ENCODE data around the gene SEMA7A. TPM values are rescaled to one million over a fixed set of nuclear protein-coding genes. Genes with fewer than 3 reads are reported as not detected.

The SEMA7A gene
- total and polyA plus RNA-seq, 2 experiments from 2014 or later: 2.4 to 9.5 TPM

GRCh38 chr15:74400313-74400860 lies 33.4 kb downstream of the SEMA7A start:
- Histone ChIP-seq H3K27ac (no peak overlapping the region), H3K4me1 (ENCODE audit: insufficient read depth) (peaks cover 20% of the 10 kb centered on the region), H3K4me2 (no peak overlapping the region)

DNA sequence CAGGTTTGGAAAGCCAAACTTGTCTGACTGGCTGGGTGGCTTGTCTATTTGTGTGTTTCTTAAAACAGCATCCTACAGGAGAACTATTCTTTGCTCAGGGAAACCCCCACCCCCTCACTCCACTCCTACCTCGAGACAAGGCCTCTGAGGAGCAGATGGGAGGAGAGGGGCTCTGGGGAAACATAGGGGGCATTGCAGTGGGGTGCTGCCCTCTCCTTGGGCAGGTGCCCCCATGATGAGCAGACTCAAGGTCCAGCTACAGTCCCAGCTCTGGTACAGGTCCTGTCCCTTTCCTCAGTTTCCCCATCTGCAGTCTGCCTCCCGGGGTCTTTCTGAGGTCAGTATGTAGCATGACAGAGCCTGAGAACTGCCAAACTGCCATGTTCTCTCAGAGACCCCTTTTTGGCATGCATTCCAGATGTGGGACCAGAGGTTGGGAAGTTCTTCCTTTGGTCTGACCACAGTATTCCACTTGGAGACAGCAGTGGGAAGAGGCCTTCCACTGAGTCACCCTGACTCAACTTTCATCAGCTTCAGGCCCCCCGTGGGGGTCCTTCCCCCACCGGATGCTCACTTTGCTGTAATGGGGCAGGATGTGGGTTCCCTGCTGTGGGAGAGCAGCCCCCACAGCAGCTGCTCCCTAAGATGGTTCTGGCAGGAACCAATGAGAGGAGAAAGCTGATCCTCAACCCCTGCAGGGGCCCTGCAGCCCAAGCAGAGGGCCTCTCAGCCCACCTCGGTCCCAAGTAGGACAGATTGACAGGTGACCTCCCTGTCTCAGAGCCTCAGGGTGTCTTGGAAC lies 34.0 kb downstream of the SEMA7A start:
- H3K4me3 ChIP-seq: no peak overlapping the region
- peaks cover 21% of the 10 kb centered on the region for H3K4me1 ChIP-seq (ENCODE audit: insufficient read depth)
- no peaks in the 10 kb centered on the region for H3K36me3 ChIP-seq (replicated peaks; ENCODE audit: insufficient read depth, low read depth)
- no peaks in the 10 kb centered on the region for H3K9me3 ChIP-seq (ENCODE audit: low read depth)
- H4K20me1 ChIP-seq (ENCODE audit: insufficient read depth, poor library complexity, severe bottlenecking): no peaks in the 10 kb centered on the region
- H3K27me3 ChIP-seq: no peaks in the 10 kb centered on the region
- no peak overlapping the region for H2AFZ ChIP-seq
- H3K9me2 ChIP-seq (replicated peaks; ENCODE audit: insufficient read depth): no peaks in the 10 kb centered on the region
- H3K79me2 ChIP-seq: no peaks in the 10 kb centered on the region
- TF ChIP-seq CTCF (IDR thresholded peaks at IDR 0.05; ENCODE audit: poor library complexity) (no peak), EZH2phosphoT487 (IDR thresholded peaks at IDR 0.05; ENCODE audit: low read depth, severe bottlenecking, unreplicated experiment) (no peak), EZH2 (IDR thresholded peaks at IDR 0.05; ENCODE audit: borderline replicate concordance) (no peak)
- WGBS (ENCODE audit: low lambda C conversion rate, missing lambda C conversion rate): 60% methylated on average over 5 of the region's 5 CpGs
- H3K27ac ChIP-seq: no peak overlapping the region
- H3K4me2 ChIP-seq: no peak overlapping the region
- DNase-seq (ENCODE audit: low spot score): no peak

More at GRCh38 chr15:74400313-74400860, 33.4 kb downstream of the SEMA7A start:
- H4K20me1 ChIP-seq (ENCODE audit: insufficient read depth, poor library complexity, severe bottlenecking): no peaks in the 10 kb centered on the region
- DNase-seq (ENCODE audit: low spot score): no peak
- H3K9me3 ChIP-seq (ENCODE audit: low read depth): no peaks in the 10 kb centered on the region
- H3K27me3 ChIP-seq: no peaks in the 10 kb centered on the region
- H2AFZ ChIP-seq: no peak overlapping the region
- no peaks in the 10 kb centered on the region for H3K36me3 ChIP-seq (replicated peaks; ENCODE audit: insufficient read depth, low read depth)
- TF ChIP-seq CTCF (IDR thresholded peaks at IDR 0.05; ENCODE audit: poor library complexity): no peak
- H3K9me2 ChIP-seq (replicated peaks; ENCODE audit: insufficient read depth): no peaks in the 10 kb centered on the region
- 92% methylated on average over 9 of the region's 10 CpGs for WGBS (ENCODE audit: low lambda C conversion rate, missing lambda C conversion rate)
- no peak overlapping the region for H3K4me3 ChIP-seq
- H3K79me2 ChIP-seq: no peaks in the 10 kb centered on the region

DNA sequence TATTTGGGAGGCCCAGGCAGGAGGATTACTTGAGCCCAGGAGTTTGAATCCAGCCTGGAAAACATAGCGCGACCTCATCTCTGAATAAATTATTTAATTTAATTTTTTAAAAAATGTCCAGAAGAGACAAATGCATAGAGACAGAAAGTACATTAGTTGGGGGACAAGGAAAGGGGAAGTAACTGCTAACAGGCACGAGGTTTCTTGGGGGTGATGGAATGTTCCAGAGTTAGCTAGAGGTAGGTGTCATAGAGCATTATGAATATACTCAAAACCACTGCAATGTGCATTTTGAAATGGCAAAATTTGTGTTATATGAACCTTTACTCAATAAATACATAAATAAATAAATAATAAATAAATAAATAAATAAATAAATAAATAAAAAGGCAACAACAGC lies 34.7 kb downstream of the SEMA7A start:
- Histone ChIP-seq H3K4me3 (no peak overlapping the region), H3K27ac (no peak overlapping the region), H3K79me2 (no peaks in the 10 kb centered on the region), H3K9me3 (ENCODE audit: low read depth) (no peaks in the 10 kb centered on the region), H2AFZ (no peak overlapping the region), H3K27me3 (no peaks in the 10 kb centered on the region), H3K4me1 (ENCODE audit: insufficient read depth) (peaks cover 21% of the 10 kb centered on the region), H3K36me3 (replicated peaks; ENCODE audit: insufficient read depth, low read depth) (no peaks in the 10 kb centered on the region), H3K4me2 (no peak overlapping the region), H4K20me1 (ENCODE audit: insufficient read depth, poor library complexity, severe bottlenecking) (no peaks in the 10 kb centered on the region), H3K9me2 (replicated peaks; ENCODE audit: insufficient read depth) (no peaks in the 10 kb centered on the region)
- no peak for DNase-seq (ENCODE audit: low spot score)
- 95% methylated on average over 3 of the region's 3 CpGs for WGBS (ENCODE audit: low lambda C conversion rate, missing lambda C conversion rate)
- TF ChIP-seq EZH2phosphoT487 (IDR thresholded peaks at IDR 0.05; ENCODE audit: low read depth, severe bottlenecking, unreplicated experiment): no peak
- no peak for TF ChIP-seq CTCF (IDR thresholded peaks at IDR 0.05; ENCODE audit: poor library complexity)
- no peak for TF ChIP-seq EZH2 (IDR thresholded peaks at IDR 0.05; ENCODE audit: borderline replicate concordance)

Data from hepatocyte (in vitro differentiated cells).